NCI-H82 treated with DMSO at 0.1 percent for 48 hours (cell line): ENCODE data around the gene TNC.

ENCODE experiments used
- DNase-seq: peaks from one replicate; lab custom pipeline; 2025; ENCODE audit not compliant: unreplicated experiment; lab: John Stamatoyannopoulos, UW

The TNC gene

DNA sequence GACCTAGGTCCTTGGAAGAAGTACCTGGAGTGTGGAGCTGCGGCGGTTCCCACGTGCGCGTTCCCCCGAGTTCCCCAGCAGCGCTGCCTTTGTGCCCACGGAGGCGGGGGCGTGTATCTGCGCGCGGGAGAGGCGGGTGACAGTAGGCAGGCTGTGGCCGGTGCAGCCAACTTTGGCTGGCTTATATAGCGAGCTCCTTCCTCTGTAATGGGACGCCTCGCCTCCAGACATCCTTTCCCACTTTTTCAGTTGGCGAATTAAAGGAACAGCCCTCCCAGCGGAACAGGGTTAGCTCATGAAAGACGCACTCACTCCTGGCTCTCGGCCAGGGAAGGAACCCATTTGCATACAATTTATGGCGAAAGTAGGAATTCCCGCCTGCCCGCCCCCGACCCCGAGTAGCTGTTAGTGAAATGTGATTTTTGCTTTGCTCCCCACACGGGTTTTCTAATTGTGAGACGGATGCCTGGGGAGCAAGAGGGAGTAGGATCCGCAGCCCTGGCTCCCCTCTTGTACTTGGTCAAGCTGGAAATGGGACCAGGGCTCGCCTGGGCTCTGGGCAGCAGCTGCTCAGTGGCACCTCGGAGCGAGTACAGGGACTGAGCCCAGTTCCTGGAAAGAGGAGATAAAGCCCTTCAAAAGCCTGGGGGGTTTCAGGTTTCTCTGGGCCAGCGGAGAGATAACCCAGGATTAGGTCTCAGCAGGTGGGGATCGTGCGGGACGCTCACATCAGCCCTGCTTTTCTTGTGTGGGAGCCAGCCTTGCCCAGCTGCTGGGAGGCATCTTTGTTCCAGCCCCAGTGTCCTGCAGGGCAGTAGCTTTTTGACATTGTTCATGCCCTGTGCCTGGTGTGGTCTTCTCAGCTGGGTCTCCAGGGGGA lies at the start of gene TNC:
Gene TNC, minus strand, starts transcription at position 159 of the 880 bp plus-strand sequence. CDS start 27,139 bp downstream, outside the sequence.
- DNase-seq, result peak; percentile 47

GRCh38 chr9:115167175-115167574 lies 49.2 kb upstream of the TNC start:
- DNase-seq, result no peak

- DNase-seq, result no peak
Measured at GRCh38 chr9:115165233-115165632, 47.3 kb upstream of the TNC start.

GRCh38 chr9:115164511-115164974 lies 46.6 kb upstream of the TNC start:
- DNase-seq, result no peak

DNA sequence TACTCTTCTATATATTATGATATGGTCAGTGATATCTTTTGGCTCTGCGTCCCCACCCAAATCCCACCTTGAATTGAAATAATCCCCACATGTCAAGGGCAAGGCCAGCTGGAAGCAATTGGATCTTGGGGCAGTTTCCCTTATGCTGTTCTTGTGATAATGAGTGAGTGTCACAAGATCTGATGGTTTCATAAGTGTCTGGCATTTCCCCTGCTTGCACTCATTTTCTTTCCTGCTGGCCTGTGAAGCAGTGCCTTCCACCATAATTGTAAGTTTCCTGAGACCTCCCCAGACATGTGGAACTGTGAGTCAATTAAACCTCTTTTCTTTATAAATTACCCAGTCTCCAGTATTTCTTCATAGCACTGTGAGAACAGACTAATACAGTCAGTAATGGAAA lies 45.0 kb upstream of the TNC start:
- DNase-seq, result no peak

- no peak for DNase-seq
Measured at GRCh38 chr9:115161446-115161845, 43.5 kb upstream of the TNC start.

DNA sequence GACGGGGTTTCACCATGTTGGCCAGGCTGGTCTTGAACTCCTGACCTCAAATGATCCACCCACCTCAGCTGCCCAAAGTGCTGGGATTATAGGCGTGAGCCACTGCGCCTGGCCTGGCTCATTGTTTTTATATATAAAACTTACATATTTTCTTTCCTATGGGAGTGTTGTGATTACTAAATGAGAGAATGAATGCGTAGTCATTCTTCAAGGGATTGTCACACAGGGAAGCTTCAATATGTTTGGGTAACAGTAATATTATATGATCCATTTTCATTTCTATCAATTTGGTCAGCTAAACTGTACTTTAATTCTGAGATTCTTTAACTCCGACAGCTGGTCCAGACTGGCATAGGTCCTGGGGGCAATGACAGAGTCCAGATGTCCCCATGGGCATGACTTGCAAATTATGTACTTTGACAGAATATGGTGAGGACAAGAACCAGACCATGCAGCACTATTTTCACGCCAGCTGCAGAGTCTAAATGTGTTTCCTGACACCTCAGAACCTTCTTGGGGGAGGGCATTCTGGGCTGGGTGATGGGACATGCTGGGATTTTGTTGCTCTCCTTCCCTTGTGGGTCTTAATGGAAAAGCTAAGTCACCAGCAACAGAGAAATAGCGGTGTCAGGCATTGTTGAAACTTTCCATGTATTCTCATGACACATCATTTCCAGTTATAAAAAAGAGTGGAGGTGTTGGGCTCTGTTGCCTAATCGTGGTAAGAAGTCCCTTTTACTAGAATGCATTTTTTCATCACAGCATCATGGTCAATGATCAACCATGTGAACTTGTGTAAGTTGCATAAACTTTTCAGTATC lies 40.9 kb upstream of the TNC start:
- DNase-seq, result no peak

- no peak for DNase-seq
Measured at GRCh38 chr9:115157245-115157674, 39.3 kb upstream of the TNC start.

GRCh38 chr9:115155037-115155436 lies 37.1 kb upstream of the TNC start:
- no peak for DNase-seq

- no peak for DNase-seq
Measured at GRCh38 chr9:115154617-115155016, 36.7 kb upstream of the TNC start.

GRCh38 chr9:115152281-115152820 lies 34.4 kb upstream of the TNC start:
- DNase-seq, result no peak

DNA sequence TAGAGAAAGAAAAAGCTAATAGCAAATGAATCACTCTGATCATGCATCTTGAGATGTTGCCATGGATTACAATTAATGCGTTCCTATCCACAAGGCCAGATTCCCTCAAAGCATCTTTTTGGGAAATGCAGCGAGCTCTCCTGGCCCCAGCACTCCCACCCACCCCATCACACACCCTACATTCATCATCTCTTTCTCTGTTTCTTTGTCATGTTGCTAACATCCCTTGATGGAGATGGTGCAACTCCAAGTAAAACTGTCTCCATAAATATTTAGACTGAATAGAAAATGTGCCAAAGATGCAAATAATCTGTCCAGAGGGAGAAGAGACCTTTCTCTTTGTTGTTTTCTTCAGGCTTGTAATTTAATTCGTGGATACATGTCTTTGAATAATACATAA lies 30.8 kb upstream of the TNC start:
- DNase-seq, result no peak

DNA sequence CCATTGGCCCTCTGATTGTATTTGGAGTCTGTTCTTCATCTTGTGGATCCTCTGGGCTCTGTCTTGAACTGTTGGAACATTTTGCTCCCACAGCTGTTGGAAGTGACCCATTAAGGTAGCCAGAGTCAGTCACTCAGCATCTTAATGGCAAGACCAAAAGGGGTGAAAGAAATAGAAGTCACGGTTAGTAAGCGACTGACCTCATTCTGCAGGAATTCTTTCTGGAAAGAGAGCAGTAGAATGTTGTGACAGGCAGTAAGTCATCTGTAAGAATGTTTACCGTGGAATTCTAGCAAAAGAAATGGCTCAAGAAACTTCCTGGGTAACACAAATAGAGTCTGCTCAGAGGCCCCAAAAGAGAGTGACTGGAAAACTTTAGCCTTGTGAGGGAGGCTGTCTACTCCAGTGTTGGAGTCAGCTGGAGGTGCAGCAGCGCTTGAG lies 28.6 kb upstream of the TNC start:
- no peak for DNase-seq

GRCh38 chr9:115144706-115145105 lies 26.7 kb upstream of the TNC start:
- DNase-seq, result no peak

DNA sequence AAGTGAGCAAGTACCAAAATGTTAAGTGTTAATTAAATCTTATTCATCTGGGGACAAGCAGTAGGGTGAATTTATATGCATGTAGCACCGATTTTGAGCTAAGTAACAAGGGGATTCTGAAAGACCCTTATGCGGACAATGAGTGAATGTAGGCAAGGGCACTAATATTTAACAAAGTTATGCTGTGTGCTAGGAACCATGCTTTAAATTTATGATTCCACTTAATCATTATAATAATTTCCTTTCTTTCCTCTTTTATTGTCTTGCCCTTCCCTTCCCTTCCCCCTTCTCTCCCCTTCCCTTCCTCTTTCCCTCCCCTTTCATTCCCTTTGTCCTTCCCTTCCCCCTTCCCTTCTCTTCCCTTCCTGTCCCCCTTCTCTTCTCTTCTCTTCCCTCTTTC lies 25.7 kb upstream of the TNC start:
- no peak for DNase-seq

DNA sequence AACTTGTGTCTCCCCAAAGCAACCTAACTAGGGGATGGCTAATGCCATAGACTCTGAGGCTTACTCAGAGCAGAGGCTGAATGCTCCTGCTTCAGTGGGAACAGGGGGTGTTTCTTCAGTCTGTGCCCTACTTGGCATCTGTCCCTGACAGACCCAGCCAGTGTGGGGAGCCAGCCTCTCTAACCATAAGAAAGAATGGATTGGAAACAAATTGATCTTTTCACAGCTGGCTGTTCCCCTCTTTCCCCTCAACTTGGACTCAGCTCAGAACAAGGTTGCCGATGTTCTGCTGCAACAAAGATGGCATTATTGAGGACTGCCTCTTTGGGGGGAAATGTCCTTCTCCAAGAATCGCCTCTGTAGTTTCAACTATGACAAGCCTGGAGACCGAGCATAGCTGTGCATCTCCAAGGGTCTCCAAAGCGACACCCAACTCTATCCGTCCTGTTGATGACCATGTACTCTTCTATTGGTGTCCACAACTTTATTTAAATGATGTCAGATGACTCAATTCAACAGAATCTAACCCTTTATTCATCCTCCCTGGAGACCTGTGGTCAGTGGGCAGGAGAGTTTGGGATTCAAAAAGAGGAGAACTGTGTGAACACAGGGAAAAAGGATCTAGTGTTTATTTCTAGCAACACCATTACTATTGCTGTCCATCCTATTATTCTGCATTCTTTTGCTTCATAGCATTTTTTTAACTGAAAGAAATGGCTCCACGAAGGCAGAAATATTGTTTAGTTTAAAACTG lies 24.7 kb upstream of the TNC start:
- no peak for DNase-seq

GRCh38 chr9:115142090-115142489 lies 24.1 kb upstream of the TNC start:
- DNase-seq, result no peak

DNA sequence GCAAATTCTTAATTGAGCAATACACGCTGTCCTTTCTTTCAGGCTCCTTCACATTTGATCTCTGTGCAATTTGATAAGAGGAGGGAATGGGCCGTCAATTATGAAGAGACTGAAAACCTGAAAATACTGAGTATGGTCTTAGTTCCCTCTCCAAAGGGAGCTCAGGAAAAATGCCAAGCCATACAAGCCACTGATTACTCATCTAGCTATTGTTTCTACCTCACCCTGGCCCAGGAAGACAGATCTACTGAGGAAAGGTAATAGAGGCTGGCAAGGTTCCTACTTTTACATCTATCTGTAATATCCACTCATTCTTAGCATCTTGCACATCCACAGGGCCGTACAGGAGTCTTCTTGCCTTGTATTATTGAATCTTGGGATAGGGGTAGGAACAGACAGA lies 23.7 kb upstream of the TNC start:
- DNase-seq, result no peak

GRCh38 chr9:115138151-115138550 lies 20.2 kb upstream of the TNC start:
- DNase-seq, result no peak

DNA sequence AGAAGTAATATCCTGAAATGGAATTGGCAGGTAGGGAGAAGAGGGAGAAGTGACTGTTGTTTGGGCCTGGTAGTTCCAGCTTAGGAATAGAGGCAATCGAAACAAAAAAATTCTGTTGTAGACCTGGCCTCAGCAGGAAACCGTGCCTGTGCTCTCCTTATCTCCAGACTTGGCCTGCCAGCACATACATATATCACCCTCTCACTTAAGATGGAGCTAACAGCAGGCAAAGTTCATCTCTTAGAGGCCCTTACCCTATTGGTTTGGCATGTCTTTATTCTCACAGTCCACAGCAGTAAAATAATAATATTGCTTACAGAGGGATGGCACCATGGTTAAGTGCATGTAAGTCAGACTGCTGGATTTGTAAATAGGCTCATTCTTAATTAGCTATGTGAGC lies 19.6 kb upstream of the TNC start:
- no peak for DNase-seq
